GM03348 (cell line): Measurements from ENCODE around the gene SPOP.
A peak's percentile ranks its signal among the peaks of the same experiment; 100 is the strongest.
"Not testable (repeated sequence)": the region's sequence is repeated elsewhere in the genome, so short reads cannot be mapped to it uniquely, and the experiment has no call there.

Experiments used
- DNase-seq: peaks from one replicate; pipeline ENCODE4 v3.0.0; 2012; ENCODE audit warnings: low spot score

SPOP gene

GRCh38 chr17:49695698-49696232 is 17.9 kb upstream of the SPOP start:
- DNase-seq, result no peak

GRCh38 chr17:49694847-49695697 is 17.2 kb upstream of the SPOP start:
- peak; percentile 52 for DNase-seq

GRCh38 chr17:49692751-49693150 is 14.9 kb upstream of the SPOP start:
- DNase-seq, result no peak

GRCh38 chr17:49691677-49692191 is 13.8 kb upstream of the SPOP start:
- DNase-seq, result peak; percentile 10

- peak; percentile 52 for DNase-seq
These were observed 13.3 kb upstream of the SPOP start for GRCh38 chr17:49691086-49691676.

- no peak for DNase-seq
These were observed 12.4 kb upstream of the SPOP start for GRCh38 chr17:49690256-49690655.

GRCh38 chr17:49688848-49689247 is 11.0 kb upstream of the SPOP start:
- DNase-seq, result no peak

- DNase-seq, result no peak
These were observed 10.1 kb upstream of the SPOP start for GRCh38 chr17:49687878-49688491.

GRCh38 chr17:49681106-49681979 is 3.4 kb upstream of the SPOP start:
- DNase-seq, result no peak

- no peak for DNase-seq
These were observed 2.4 kb upstream of the SPOP start for GRCh38 chr17:49680314-49680713.

GRCh38 chr17:49677134-49677932 is 564 bp downstream of the SPOP start:
- DNase-seq, result peak; percentile 99

GRCh38 chr17:49676276-49676868 is 1.5 kb downstream of the SPOP start:
- DNase-seq, result peak; percentile 9

- DNase-seq, result no peak
These were observed 3.4 kb downstream of the SPOP start for GRCh38 chr17:49674507-49674906.

- DNase-seq, result not testable (repeated sequence)
These were observed 4.2 kb downstream of the SPOP start for GRCh38 chr17:49673679-49674078.

- DNase-seq, result peak; percentile 26
These were observed 7.3 kb downstream of the SPOP start for GRCh38 chr17:49670641-49671040.

GRCh38 chr17:49670002-49670401 is 7.9 kb downstream of the SPOP start:
- DNase-seq, result no peak

GRCh38 chr17:49667854-49668253 is 10.0 kb downstream of the SPOP start:
- no peak for DNase-seq

- no peak for DNase-seq
These were observed 13.1 kb downstream of the SPOP start for GRCh38 chr17:49664706-49665211.

- no peak for DNase-seq
These were observed 18.1 kb downstream of the SPOP start for GRCh38 chr17:49659661-49660382.

GRCh38 chr17:49656247-49656646 is 21.6 kb downstream of the SPOP start:
- no peak for DNase-seq
